ENCODE data around the gene LDLRAD2. TPM values are rescaled to one million over a fixed set of nuclear protein-coding genes. Genes with fewer than 3 reads are reported as not detected.
"Not testable (repeated sequence)": the region's sequence is repeated elsewhere in the genome, so short reads cannot be mapped to it uniquely, and the experiment has no call there.

Gene LDLRAD2
- total RNA-seq, 2 experiments from 2014 or later: 0.11 TPM; not detected in 1

DNA sequence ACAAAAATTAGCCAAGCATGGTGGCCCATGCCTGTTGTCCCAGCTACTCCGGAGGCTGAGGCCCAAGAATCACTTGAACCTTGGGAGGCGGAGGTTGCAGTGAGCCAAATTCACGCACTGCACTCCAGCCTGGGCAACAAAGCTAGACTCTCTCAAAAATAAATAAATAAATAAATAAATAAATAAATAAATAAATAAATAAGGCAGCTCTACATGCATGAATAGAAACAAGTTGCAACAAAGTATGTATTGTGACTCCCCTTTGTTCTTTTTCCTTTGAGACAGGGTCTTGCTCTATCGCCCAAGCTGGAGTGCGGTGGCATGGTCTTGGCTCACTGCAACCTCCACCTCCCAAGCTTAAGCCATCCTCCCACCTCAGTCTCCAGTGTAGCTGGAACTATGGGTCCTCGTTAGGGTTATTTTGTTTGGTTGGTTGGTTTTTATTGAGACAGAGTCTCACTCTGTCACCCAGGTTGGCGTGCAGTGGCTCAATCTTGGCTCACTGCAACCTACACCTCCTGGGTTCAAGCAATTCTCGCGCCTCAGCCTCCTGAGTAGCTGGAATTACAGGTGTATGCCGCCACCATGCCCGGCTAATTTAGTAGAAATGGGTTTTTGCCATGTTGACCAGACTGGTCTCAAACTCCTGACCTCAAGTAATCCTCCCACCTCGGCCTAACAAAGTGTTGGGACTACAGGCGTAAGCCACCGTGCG is 37.1 kb upstream of the LDLRAD2 start:
- Mint-ChIP-seq H3K4me3 (no peak overlapping the region), H3K9me3 (ENCODE audit: low read depth) (peaks cover 4% of the 10 kb centered on the region), H3K27me3 (no peaks in the 10 kb centered on the region), H3K27ac (no peak overlapping the region), H3K4me1 (peaks cover 53% of the 10 kb centered on the region), H3K36me3 (ENCODE audit: low read depth) (peaks cover 20% of the 10 kb centered on the region)
- ChIA-PET CTCF (interaction anchor here (0.6 to 0.8 kb wide), 4 partner anchors 11 to 841 kb away, joined by 3 to 4 read pairs (median 4); no protein-coding TSS in a partner anchor), POLR2A (interaction anchor here (0.7 to 1.1 kb wide), 2 partner anchors 9 to 35 kb away, joined by 3 read pairs; no protein-coding TSS in a partner anchor)
- intact Hi-C loops (cut with DNase I, micrococcal nuclease): loop anchor here in 1 of 2 experiments (5.0 kb wide), 1 partner anchor 483 kb away; the partner anchor contains the start of gene ECE1
- ATAC-seq: no peak
- no peak for DNase-seq

DNA sequence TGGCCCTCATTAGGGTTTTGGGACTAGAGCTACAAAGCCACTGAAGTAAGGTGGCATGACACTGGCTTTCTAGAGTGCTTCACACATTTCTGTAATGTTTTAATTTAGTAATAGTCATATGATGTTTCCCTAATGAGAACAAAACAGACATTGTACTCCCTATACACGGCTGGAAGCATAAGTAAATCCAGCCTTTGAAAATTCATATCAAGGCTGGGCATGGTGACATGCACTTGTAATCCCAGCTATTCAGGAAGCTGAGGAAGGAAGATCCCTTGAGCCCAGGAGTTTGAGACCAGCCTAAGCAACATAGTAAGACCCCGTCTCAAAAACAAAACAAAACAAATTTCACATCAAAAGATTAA is 36.5 kb upstream of the LDLRAD2 start:
- Mint-ChIP-seq H3K4me3 (no peak overlapping the region), H3K27me3 (no peaks in the 10 kb centered on the region), H3K27ac (peak overlapping the region; percentile 45), H3K9me3 (ENCODE audit: low read depth) (peaks cover 4% of the 10 kb centered on the region), H3K4me1 (peaks cover 54% of the 10 kb centered on the region), H3K36me3 (ENCODE audit: low read depth) (peaks cover 23% of the 10 kb centered on the region)
- CTCF ChIA-PET: interaction anchor here (0.6 to 0.8 kb wide), 3 partner anchors 11 to 23 kb away, joined by 3 to 4 read pairs (median 4); no protein-coding TSS in a partner anchor
- POLR2A ChIA-PET: interaction anchor here (1.1 kb wide), 1 partner anchor 35 kb away, joined by 3 read pairs; no protein-coding TSS in a partner anchor
- ATAC-seq (no peak), DNase-seq (no peak)
- intact Hi-C loops (cut with DNase I, micrococcal nuclease): loop anchor here in 1 of 2 experiments (5.0 kb wide), 1 partner anchor 483 kb away; the partner anchor contains the start of gene ECE1

DNA sequence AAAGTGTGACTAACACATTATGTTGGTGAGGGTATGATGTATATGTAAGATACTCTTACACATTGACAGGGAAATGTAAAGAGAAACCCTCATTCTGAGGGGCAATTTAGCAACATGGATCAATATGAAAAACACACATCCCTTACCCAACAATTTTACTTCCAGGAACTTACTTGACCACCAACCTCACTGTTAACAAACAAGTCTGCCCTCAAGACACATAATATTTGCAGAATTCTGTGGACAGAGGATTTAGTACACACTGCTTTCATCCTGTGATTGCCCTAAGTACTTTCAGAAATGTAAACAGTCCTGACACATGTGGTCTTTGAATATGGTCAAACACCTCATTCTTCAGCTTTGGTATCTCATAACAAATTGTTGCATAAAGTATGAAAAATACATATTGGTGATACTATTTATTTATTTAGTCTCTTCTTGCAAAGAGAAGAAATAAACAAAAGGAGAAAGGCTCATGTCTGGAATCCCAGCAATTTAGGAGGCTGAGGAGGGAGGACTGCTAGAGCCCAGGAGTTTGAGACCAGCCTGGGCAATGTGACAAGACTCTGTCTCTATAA is 36.0 kb upstream of the LDLRAD2 start:
- H3K4me1 Mint-ChIP-seq: peaks cover 54% of the 10 kb centered on the region
- no peak overlapping the region for H3K4me3 Mint-ChIP-seq
- peaks cover 4% of the 10 kb centered on the region for H3K9me3 Mint-ChIP-seq (ENCODE audit: low read depth)
- H3K27me3 Mint-ChIP-seq: no peaks in the 10 kb centered on the region
- peak overlapping the region; percentile 78 for H3K27ac Mint-ChIP-seq
- DNase-seq (no peak), ATAC-seq (peak; percentile 39)
- CTCF ChIA-PET: interaction anchor here (0.8 to 1.3 kb wide), 3 partner anchors 10 to 1007 kb away, joined by 3 to 4 read pairs (median 4); no protein-coding TSS in a partner anchor
- POLR2A ChIA-PET: no interaction called here
- intact Hi-C loops (cut with DNase I, micrococcal nuclease): loop anchor here in 1 of 2 experiments (5.0 kb wide), 1 partner anchor 484 kb away; the partner anchor contains the start of gene ECE1
- peaks cover 23% of the 10 kb centered on the region for H3K36me3 Mint-ChIP-seq (ENCODE audit: low read depth)

DNA sequence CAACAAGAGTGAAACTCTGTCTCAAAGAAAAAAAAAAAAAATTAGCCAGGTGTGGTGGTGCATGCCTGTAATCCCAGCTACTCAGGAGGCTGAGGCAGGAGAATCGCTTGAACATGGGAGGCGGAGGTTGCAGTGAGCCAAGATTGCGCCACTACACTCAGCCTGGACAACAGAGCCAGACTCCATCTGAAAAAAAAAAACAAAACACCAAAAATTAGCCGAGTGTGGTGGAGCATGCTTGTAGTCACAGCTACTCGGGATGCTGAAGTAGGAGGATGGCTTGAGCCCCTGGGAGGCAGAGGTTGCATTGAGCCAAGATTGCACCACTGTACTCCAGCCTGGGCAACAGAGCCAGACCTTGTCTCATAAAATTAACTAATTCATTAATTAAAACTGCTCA is 35.1 kb upstream of the LDLRAD2 start:
- peaks cover 23% of the 10 kb centered on the region for H3K36me3 Mint-ChIP-seq (ENCODE audit: low read depth)
- H3K4me3 Mint-ChIP-seq; H3K27me3 Mint-ChIP-seq; POLR2A ChIA-PET; H3K9me3 Mint-ChIP-seq (ENCODE audit: low read depth); ATAC-seq; DNase-seq: not testable (repeated sequence)
- peak overlapping the region; percentile 78 for H3K27ac Mint-ChIP-seq
- CTCF ChIA-PET: interaction anchor here (0.6 to 1.5 kb wide), 4 partner anchors 12 to 1008 kb away, joined by 3 to 4 read pairs (median 4); no protein-coding TSS in a partner anchor
- intact Hi-C loops (cut with DNase I, micrococcal nuclease): loop anchor here in 1 of 2 experiments (5.0 kb wide), 1 partner anchor 485 kb away; the partner anchor contains the start of gene ECE1
- H3K4me1 Mint-ChIP-seq: peaks cover 54% of the 10 kb centered on the region

DNA sequence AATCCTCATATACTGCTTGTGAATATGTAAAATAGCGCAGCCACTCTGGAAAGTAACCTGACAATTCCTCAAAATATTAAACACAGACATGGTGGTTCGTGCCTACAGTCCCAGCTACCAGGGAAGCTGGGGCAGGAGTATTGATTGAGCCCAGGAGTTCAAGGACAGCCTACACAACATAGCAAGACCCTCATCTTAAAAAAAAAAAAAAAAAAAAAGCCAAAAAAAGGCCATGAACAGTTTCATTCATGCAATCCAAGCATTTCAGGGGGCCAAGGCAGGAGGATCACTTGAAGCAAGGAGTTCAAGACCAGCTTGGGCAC is 33.7 kb upstream of the LDLRAD2 start:
- ATAC-seq (no peak), DNase-seq (no peak)
- Mint-ChIP-seq H3K36me3 (ENCODE audit: low read depth) (peaks cover 23% of the 10 kb centered on the region), H3K4me3 (no peak overlapping the region), H3K9me3 (ENCODE audit: low read depth) (peaks cover 4% of the 10 kb centered on the region), H3K27me3 (no peaks in the 10 kb centered on the region), H3K4me1 (peaks cover 49% of the 10 kb centered on the region), H3K27ac (peak overlapping the region; percentile 83)
- intact Hi-C loops (cut with DNase I, micrococcal nuclease): loop anchor here in 1 of 2 experiments (5.0 kb wide), 1 partner anchor 486 kb away; the partner anchor contains the start of gene ECE1
- CTCF ChIA-PET: interaction anchor here (0.7 kb wide), 1 partner anchor 9 kb away, joined by 3 read pairs; no protein-coding TSS in a partner anchor
- POLR2A ChIA-PET: no interaction called here

DNA sequence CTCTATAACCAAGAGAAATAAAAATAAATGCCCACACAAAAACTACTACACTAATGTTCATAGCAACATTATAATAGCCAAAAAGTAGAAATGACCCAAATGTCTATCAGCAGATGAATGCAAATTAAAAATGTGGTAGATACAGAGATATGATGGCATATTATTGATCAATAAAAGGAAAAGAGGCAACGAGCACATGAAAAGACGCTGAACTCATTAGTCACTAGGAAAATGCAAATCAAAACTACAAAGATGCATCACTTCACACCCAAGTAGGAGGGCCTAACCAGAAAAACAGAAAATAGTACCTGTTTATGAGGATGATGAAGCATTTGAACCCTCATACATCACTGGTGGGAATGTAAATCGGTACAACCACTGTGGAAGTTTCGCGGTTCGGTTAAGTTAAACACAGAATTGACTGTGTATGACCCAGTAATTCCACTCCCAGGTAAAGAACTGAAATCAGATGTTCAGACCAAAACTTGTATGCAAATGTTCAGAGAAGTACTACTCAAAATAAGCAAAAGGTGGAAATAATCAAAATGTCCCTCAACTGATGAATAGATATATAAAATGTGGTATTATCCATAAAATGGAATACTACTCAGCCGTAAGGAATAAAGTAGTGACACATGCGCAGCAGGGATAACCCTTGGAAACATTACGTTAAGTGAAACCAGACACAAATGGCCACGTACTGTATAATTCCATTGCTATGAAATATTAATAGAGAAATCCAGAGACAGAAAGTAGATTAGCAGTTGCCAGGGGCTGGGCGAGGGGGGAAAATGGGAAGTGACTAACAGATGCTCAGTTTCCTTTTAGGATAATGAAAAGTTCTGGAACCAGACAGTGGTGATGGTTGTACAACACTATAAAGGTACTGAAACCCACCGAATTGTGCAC is 32.2 kb upstream of the LDLRAD2 start:
- Mint-ChIP-seq H3K4me1 (peaks cover 46% of the 10 kb centered on the region), H3K27me3 (no peaks in the 10 kb centered on the region), H3K9me3 (ENCODE audit: low read depth) (peaks cover 4% of the 10 kb centered on the region), H3K27ac (peak overlapping the region; percentile 99), H3K4me3 (peak overlapping the region; percentile 71), H3K36me3 (ENCODE audit: low read depth) (peaks cover 23% of the 10 kb centered on the region)
- ATAC-seq (peak; percentile 49), DNase-seq (peak; percentile 83)
- intact Hi-C loops (cut with DNase I, micrococcal nuclease): loop anchor here (1.0 to 10.0 kb wide), 7 partner anchors 14 to 1587 kb away; partner anchors contain the start of genes ECE1 (in 1 of the 2) and ZNF436 (in 1 of the 2)
- CTCF ChIA-PET: no interaction called here
- POLR2A ChIA-PET: no interaction called here

DNA sequence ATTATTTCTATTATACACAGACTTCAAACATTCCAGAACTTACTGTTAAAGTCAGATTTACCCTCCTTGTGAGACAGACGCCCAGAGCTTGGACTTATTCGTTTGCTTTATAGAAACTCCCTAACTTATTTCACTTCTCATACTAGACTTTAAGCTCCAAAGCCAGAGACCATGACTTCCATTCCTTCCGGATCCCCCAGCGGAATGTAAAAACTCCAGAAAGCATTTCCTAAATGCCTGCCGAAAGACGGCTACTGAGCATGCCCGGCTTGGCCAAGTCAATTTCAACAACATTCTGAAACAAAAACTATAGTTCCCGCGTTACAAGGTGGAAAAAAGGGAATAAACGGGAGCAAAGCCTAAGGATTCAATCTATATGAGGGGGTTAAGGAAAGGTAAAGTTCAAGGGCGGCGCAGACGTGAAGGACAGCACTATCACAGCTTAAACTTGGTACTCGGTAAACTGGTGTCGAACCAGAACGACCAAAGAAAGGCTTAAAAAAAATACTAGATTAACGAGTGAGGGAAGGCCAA is 30.2 kb upstream of the LDLRAD2 start:
- no peaks in the 10 kb centered on the region for H3K27me3 Mint-ChIP-seq
- H3K27ac Mint-ChIP-seq: peak overlapping the region; percentile 100
- H3K9me3 Mint-ChIP-seq (ENCODE audit: low read depth): peaks cover 4% of the 10 kb centered on the region
- ChIA-PET POLR2A (interaction anchor here (0.6 to 2.9 kb wide), 6 partner anchors 12 to 457 kb away, joined by 3 to 20 read pairs (median 3); no protein-coding TSS in a partner anchor), CTCF (interaction anchor here (0.8 to 1.9 kb wide), 7 partner anchors 17 to 242 kb away, joined by 3 to 5 read pairs (median 3); no protein-coding TSS in a partner anchor)
- H3K36me3 Mint-ChIP-seq (ENCODE audit: low read depth): peaks cover 18% of the 10 kb centered on the region
- peak overlapping the region; percentile 87 for H3K4me3 Mint-ChIP-seq
- intact Hi-C loops (cut with DNase I, micrococcal nuclease): loop anchor here (2.0 to 10.0 kb wide), 7 partner anchors 41 to 1585 kb away; partner anchors contain the start of genes EIF4G3 (in 1 of the 2), HP1BP3 (in 1 of the 2) and ZNF436 (in 1 of the 2)
- H3K4me1 Mint-ChIP-seq: peaks cover 30% of the 10 kb centered on the region
- ATAC-seq: peak; percentile 7
- DNase-seq: no peak

DNA sequence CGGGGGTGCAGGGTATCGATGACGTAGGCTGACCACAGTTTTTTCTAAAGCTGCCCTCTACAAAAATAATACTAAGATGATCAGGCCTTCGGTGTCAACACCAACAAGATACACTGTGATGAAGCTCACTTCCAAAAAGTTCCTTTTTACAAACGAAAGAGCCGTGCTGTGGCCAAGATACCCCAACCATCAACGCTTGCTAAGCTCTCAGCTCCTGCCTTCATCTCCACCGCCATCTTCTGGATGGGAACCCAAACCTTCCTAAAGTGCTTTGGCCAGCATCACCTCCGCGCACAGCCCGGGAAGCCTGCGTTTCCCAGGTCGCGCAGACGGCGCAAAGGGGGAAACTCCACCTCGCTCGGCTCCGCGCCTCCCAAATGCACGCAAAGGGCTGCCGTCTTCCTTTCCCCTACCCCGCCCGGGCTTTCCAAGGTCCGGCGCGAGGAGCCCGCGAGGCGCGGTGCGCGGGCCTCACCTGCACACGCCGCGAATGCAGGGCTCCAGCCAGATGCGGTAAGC is 29.7 kb upstream of the LDLRAD2 start:
- H3K27me3 Mint-ChIP-seq: no peaks in the 10 kb centered on the region
- ChIA-PET POLR2A (interaction anchor here (0.6 to 2.9 kb wide), 7 partner anchors 12 to 458 kb away, joined by 3 to 20 read pairs (median 3); no protein-coding TSS in a partner anchor), CTCF (interaction anchor here (0.9 to 1.9 kb wide), 6 partner anchors 18 to 242 kb away, joined by 3 to 5 read pairs (median 4); no protein-coding TSS in a partner anchor)
- ATAC-seq (peak; percentile 11), DNase-seq (peak; percentile 73)
- H3K4me1 Mint-ChIP-seq: peaks cover 24% of the 10 kb centered on the region
- H3K36me3 Mint-ChIP-seq (ENCODE audit: low read depth): peaks cover 12% of the 10 kb centered on the region
- peak overlapping the region; percentile 87 for H3K4me3 Mint-ChIP-seq
- peaks cover 4% of the 10 kb centered on the region for H3K9me3 Mint-ChIP-seq (ENCODE audit: low read depth)
- H3K27ac Mint-ChIP-seq: peak overlapping the region; percentile 100
- intact Hi-C loops (cut with DNase I, micrococcal nuclease): loop anchor here (2.0 to 10.0 kb wide), 7 partner anchors 42 to 1585 kb away; partner anchors contain the start of genes EIF4G3 (in 1 of the 2), HP1BP3 (in 1 of the 2) and ZNF436 (in 1 of the 2)

DNA sequence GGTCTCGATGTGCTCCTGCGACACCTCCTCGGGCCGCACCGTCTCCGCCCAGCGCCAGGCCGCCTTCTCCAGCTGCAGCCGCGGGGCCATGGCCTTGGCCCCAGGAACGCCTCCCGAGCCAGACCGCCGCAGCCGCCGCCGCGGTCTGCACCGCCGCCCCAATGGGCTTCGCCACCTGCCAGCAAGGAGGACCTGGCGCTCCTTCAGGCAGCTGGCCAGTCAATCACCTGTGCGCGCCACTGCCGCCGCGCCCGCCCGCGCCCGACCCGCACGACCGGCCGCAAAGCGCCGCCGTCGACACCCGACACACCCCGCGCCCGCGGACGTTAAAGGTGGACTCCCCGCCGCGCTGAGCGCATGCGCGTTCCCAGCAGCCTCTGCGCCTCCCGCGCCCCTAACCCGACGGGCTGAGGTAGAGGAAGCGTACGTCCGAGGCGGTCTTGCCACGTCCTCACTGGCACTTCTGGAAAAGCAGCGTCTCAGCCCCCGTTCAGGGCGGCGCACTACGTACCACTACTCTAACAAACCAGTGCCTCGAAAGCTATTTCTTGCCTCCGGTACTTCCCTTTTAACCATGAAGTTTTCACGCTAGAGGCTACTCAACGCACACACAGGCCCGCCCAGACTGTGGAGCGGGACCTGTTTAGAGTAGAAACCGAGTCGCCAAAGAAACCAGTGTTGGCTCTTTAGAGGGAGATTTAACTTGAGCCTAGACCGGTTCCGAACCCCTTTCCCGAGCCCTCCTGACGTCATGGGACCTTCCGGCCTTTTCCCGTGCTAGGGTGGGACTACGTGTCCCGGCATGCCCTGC is 29.0 kb upstream of the LDLRAD2 start, which contains the start of gene USP48:
TSS of gene USP48 (minus strand) at position 282 of the 811 bp plus-strand sequence. CDS start at position 90, 192 bp downstream.
- peaks cover 3% of the 10 kb centered on the region for H3K9me3 Mint-ChIP-seq (ENCODE audit: low read depth)
- POLR2A ChIA-PET: interaction anchor here (0.6 to 2.9 kb wide), 8 partner anchors 11 to 851 kb away, joined by 3 to 20 read pairs (median 3); no protein-coding TSS in a partner anchor
- H3K27ac Mint-ChIP-seq: peak within 1 kb of the TSS; percentile 100
- CTCF ChIA-PET: interaction anchor here (0.7 to 1.9 kb wide), 4 partner anchors 18 to 970 kb away, joined by 3 to 5 read pairs (median 4); no protein-coding TSS in a partner anchor
- peak; percentile 79 for ATAC-seq
- peak within 1 kb of the TSS; percentile 87 for H3K4me3 Mint-ChIP-seq
- H3K4me1 Mint-ChIP-seq: peaks cover 21% of the 10 kb centered on the region
- DNase-seq: peak; percentile 98
- intact Hi-C loops (cut with DNase I, micrococcal nuclease): loop anchor here (1.0 to 10.0 kb wide), 13 partner anchors 35 to 1584 kb away; partner anchors contain the start of genes CDC42 (in 1 of the 2), EIF4G3 (in 1 of the 2), HP1BP3 (in 1 of the 2) and HSPG2 (in 1 of the 2)
- H3K27me3 Mint-ChIP-seq: no peaks in the 10 kb centered on the region
- H3K36me3 Mint-ChIP-seq (ENCODE audit: low read depth): peaks cover 9% of the 10 kb centered on the region
